CD4-positive, alpha-beta T cell treated with Interleukin-6 at 100 ng/mL for 8 hours (primary cell): Measurements from ENCODE around the gene ARL15.

ENCODE experiments used
- DNase-seq: peaks from one replicate; pipeline ENCODE4 v3.0.0-alpha.2; 2020; ENCODE audit warnings: mixed read lengths, low spot score

The ARL15 gene

DNA sequence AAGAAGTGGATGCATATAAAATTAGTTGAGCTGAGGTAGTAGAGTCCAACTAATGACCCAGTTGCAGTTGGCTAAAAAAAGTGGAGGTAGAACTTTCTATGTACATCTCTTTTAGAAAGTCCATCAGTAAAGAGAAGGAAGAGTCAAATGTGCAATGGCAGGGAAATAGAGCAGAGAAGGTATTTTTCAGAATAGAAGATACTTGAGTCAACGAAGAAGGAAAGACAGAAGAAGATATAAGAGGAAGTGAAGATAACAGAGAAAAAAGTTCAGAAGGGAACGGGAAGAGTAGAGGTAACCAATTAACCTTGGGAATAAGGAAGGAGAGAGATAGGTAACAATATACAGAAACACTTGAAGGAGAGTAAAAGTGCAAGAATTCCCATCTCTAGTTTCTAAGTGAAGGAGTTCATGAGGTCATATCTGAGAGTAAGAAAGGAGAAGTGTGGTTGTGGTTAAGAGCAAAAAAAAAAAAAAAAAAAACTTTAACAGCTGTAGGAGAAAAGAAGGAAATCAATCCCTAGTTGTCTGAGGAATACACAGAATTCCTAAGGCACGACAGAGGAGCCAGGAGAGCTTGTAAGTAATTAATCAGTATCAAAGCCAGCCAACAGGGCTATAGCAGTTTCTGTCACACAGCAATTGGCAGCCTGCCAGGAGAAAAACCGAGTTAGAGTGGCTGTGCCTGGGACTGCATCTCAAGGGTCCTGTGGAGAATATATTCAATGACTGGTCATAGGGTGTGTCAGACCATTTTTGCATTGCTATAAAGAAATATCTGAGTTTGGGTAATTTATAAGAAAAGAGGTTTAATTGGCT lies 61.0 kb downstream of the ARL15 start:
- peak; percentile 7 for DNase-seq

DNA sequence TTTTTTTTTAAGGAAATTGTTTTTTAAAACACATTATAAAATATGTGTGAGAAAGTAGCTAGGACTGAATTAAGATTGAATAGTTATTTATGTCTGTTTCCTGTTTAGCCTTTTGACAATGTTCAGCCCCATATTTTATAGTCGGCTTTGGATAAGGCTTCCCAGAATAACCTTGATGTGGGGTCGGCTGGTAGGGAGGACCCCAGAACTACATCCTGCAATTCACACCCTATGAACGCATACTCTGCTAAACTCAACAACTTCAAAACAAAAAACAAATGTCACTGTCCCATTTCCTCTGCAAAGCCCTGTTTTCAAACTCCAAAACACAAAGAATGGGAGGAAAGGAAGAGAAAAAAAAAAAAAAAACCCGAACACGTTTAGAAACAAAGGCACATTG lies 63.1 kb downstream of the ARL15 start:
- DNase-seq = no peak

DNA sequence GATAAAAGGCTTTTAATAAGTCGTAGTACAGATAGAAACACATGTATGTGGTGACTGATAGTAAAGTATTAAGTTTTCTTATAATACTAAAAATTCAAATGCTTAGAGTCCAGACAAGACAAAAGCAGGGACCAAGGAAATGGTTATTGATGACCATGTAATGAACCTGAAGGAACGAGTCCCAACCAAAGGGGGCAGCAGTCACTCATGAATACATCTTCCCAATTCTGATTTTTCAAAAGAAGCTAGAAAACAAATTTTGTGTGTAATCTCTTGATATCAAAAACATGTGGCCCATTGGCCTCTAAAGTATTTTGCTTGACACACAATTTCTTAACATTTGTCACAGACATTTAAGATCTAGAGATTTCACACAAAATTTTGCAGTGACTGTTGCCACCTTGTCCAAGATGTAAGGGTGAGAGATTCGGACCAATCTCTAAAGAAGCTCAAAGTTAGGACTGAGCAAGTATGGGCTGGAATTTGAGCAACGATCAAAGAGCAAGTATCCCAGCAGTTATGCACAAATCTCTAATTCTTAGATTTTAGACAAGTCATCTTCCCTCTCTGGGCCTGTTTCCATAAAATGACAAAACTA lies 66.8 kb downstream of the ARL15 start:
- DNase-seq = no peak

DNA sequence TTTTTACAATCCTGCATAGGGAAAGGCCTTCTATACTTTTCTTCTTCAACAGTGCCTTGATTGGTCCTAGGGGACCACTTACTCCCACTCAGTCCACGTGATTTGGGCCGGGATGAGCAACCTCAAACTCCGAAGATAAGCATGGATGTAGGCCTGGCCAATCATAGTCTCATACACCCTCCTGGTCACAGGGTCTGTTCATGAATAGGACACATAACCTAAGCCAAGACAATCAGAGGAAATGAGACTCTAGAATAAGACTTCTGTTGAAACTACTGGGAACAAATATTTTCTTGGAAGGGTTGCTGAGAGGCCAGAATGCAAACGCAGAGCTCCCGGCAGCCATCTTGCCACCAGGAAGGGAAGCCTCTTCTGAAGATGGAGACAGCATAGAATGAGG lies 68.1 kb downstream of the ARL15 start:
- DNase-seq = no peak

DNA sequence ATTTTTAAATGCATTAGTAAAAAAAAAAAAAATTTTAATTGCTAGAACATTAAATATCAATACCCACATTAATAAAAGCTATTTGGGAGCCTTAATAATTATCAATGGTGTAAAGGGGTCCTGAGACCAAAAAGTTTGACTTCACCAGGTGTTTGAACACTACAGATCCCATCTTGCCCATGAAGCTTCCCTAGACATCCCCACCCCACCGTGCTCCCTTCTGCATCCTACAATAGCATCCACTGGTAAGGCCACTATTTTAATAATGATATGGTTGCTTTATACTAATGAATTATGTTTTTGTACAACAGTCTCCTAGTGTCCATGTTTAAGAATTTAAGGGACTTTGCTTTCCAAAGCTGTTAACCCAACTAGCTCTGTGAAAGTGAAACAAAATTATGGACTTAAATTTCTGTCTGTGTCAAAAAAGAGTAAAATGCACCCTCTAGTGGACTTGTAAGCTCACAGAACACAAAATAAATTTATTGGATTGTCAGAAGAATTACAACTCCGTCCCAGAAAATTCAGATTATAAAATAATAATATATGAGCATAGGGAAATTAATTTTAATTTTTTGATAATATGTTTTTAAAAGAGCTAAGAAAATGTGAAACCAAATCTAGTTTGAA lies 76.0 kb downstream of the ARL15 start:
- DNase-seq = no peak

DNA sequence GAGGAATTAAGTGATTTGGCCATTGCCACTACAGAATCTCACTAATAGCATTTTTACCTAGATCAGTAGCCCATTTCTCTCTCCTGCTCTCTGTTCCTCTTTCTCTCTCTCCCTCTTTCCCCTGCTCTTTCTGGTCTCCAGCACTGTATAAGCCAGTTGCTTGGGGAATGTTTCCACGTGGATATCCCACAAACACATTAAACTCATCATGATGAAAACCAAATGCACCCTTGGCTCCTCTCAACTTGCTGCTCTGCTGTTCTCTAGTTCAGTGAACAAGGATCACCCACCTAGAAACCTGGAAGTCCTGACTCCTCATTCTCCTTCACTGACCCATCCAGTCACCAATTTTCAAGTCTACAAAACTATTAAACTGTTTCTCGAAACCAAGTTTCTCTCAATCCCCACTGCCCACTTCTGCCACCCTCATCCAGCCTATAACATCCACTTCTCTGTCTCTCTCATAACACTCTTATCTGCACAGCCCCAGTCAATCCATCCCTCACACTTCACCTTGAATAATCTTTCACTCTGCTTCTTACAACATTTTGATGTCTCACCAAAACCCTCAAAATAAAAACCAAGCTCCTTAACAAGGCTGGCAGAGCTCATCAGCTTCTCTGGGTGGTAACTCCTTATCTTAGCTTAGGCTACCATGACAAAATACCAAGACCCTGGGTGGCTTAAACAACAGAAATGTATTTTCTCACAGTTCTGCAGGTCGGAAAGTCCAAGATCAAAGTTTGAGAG lies 79.3 kb downstream of the ARL15 start:
- no peak for DNase-seq

DNA sequence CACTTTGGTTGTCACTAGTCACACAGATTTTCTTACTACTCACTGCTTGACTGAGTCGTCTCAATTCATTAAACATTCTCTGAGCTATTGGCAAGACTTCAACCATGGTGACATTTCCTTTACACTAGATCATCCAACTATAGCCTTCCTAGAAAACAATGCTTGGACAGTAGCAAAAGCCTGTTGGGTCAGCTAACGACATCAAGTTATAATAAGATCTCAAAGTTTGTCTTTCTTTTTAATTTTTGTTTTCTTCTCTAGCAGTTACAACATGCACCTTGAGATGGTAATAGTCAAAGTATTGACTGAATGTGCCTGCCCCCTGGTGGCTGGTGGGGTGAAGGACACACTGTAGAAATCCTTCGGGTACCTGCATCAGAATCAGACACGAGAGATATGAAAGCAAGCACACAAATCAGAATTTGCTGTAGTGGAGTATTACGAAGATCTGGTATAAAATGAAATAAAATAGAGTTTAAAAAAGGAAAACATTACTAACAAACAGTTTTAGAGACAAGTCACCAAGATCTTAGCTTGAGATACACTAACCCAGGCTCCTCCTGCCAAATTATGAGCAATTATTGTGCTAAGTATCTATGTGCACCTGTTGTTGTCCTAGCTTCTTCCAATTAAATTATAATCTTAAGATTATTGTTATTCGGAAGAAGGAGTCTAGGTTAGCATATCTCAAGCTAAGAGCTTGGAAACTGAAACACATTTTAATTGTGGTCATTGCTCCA lies 81.2 kb downstream of the ARL15 start:
- DNase-seq = peak; percentile 57

DNA sequence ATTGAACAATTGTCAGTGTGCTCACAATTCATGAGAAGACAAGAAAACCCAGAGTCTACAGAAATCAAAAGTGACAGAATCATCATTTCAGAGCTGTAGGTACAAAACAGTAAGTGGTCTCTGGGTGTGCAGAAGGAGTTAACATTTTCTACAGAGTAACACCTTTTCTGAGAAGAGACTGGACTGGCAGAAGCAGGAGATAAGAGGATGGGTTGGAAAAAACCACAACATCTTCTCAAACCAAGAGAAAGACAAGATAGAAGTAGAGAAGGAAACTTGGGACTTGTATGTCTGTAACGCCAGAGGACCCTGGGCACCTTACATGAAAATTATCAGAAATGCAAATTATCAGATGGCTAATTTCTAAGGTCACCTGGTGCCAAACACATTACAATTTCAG lies 82.6 kb downstream of the ARL15 start:
- no peak for DNase-seq

DNA sequence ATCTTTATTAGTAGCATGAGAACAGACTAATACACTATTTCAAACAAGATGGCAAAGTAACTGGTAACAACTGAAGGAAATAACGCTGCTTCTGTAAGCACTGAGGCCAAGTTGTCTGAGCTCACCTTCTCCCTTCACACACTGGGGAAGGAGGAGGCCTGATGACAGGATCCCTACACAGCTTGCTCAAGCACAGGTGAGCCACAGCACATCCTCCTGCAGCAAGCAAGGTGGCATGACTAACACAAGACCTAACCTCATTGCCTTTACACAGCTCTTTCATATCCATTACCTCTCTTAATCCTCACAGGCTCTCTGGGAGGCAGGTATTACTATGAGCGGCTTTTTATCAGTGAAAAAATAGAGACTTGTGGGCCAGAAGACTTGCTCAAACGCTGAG lies 83.3 kb downstream of the ARL15 start:
- no peak for DNase-seq

DNA sequence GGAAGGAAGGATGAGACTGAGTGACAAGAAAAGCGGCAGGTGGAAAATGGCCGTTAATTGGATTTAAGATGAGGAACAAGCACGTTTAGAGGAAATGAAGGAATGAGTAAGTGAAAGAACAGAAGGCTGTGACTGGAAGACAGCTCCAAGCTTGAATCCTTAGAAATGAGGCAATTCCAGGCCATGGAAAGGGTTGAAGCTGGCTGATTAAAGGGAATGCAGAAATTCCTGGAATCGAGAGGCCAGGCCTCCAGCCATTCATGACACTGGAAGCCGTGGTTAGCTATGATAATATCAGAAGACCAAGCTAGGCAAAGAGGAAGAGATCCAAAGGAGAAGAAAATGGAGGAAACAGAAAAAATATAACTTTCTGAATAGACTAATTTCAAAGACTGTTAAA lies 84.2 kb downstream of the ARL15 start:
- no peak for DNase-seq

DNA sequence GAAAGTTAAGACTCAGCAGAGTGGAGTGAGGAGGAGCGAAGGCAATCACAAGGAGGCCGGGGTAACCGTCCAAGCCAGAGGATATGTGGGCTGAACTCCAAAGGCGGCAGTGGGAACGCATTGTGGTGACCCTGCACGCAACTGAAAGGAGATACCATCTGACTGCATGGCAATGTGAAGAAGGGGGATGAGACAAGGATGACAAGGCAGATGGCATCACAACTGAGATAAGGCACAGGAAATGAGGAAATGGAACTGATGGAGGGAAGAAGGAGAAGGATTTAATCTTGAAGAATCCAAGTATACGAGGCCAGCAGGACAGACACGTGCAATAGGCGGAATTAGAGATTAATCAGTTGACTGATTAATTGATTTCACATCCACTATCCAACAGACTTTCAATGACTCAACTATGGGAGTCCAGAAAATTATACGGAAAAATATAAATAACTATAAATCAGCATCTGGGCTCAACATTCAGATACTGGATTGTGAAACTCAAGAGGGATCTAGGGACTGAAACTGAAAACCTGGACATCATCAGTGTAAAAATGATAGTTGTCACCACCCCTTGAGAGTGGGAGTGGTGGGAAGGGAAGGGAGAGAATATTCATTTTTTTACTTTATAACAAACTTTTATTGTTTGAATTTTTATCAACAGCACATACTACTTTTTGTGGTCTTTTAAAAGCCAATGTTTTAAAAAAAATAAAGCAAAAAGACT lies 86.1 kb downstream of the ARL15 start:
- no peak for DNase-seq

DNA sequence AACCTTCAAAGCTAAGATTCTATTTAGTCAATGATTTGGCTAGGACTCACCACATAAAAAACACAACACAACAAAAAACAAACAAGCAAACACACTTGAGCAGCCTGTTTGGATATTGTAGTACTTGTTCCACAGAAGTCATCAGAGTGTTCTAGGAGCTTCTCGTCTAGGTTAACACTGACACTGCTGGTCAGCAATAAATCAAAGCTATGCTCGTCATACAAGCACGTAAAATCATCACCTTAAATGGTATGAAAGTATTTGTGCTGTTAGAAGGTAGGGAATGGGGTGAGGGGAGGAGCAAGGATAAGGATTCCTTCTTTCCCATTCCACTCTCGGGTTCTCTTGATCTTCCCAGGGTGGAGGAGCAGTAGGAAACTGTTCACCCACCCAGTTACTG lies 88.0 kb downstream of the ARL15 start:
- no peak for DNase-seq

DNA sequence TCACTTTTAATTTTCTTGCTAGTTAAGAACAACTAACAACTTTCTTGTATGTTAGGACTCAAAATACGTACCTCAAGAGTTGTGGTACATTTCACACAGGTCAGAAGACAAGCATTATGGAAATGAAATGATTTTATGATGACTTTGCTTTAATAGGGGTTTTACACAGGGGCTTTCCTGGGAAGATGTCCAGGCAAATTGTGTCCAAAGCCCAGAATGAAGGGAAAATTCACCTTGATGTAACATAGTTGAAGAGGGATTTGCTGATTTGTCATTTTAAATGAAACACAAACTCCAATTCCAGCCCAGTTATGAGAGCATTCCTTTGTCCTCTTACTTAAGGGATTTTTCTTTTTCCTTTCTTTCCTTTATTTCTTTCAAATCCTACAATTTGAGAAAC lies 89.2 kb downstream of the ARL15 start:
- DNase-seq = no peak

DNA sequence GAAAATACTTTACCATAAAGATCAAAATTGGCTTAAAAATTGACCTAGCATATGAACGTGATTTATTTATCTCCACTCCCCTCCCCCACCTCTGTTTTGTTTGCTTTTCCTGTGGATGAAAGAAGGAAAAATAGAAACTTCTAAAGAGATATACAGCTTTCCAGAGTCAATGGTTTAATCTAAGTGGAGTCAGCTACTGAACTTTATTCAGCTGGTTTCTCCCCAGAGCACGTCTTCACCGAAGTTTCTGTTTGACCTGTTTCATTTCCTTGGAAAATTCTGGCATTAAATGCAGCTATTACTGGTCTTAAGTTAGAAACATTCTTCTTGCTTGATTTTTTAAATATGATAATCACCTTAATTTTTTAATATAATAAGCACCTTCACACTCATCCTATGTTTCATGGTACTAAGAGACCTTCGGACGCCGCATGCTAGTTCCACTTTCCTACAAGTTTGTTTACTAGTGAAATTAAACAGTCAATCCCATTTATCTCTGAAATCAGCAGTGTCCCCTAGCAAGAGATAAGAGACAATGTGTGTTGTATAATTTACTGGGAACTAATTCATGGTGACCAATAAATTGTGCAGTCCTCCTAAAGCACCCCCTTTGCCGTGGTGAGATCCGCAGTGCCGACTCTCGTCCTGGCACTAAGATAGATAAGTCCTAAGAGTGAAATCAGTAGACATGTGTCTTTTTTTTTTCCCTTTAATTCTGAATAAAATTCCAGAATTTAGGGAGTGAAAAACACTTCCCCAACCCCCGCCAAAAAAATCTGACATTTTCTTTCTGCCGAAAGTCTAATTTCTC lies 89.9 kb downstream of the ARL15 start:
- no peak for DNase-seq

DNA sequence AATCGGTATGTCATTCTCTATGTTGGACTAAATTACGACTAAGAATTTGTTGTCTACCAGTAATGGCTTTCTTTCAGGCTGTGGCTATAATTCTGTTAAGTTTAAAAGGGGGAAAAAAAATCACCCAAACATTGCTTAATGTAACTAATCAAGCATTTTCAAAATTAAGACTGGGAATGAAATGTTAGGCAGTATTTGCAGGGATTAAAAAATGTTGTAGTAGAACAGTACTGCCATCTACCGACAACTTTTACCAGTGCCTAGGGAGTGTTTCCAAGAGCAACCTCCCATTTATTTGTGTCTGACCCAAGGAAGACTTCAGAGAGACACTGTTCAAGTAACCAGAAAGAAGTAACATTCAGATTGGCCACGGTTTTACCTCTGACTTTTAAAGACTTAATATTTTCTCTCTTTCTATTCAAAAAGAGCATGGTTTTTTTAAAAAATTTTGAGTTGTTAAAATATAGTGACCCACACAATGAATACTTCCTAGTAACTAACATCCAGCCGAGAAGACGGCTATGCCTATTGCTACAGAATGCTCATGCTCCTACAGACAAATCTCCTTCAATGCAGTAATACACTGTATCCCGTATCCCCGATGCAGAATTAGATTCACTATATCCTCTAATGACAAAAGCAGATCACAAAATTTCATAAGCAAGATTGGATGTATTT lies 92.4 kb downstream of the ARL15 start:
- DNase-seq = peak; percentile 23

DNA sequence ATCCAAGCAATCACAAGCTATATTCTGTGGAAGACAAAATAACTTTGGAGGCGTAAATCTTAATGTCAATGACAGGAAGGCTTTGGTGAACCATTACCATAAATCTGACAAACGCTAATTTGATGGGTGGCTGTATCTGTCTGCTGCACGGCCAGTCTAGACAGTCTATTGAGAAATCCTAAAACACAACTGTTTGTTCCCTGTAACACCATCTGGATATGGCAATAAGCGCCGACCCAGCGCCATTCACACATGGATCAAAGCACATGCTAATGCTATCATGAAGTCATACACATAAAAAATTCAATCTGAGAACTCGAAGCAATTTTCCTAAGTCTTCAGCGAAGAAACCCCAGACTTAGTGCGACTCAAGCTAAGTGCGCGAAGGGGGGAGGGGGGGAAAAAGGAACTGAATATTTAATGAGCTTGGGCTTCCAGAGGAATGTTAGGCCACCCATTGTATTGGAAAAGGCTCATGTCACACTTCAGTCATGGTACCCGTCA lies 95.1 kb downstream of the ARL15 start:
- DNase-seq = no peak

DNA sequence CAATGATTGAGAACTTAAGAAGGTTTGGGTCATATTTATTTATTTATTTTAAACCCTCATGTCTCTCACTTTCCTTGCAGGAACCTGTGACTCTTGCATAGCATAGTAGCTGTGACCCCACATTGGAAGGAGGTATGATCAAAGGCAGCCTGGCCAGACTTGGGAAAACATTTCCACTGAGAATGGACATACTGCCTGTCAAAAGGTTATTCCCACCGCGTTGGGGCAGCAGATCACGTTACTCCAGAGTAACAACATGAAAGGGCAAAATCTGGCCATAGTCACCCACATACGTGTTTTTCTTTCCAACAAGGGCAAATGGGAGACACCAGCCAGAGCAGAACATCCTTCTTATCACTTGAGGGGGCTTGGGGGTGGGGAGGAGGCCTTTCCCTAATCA lies 95.7 kb downstream of the ARL15 start:
- no peak for DNase-seq

DNA sequence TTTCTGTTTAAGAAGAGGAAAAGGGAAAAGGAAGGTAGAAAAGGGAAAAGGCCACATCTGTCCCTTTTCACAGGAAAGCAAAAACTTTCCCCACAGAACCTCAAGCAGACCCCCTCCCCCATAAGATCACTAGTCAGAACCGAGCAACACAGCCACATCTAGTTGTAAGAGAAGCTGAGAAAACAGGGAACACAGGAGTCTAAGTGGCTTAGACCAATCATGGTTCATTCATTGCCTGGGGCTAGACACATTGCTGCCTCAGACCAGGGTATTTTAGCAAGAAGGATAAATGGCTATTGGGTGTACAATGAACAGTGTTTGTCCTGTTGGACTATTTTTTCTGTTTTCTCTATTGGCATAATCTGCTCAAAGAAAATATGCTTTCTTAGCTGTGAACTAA lies 98.0 kb downstream of the ARL15 start:
- no peak for DNase-seq

DNA sequence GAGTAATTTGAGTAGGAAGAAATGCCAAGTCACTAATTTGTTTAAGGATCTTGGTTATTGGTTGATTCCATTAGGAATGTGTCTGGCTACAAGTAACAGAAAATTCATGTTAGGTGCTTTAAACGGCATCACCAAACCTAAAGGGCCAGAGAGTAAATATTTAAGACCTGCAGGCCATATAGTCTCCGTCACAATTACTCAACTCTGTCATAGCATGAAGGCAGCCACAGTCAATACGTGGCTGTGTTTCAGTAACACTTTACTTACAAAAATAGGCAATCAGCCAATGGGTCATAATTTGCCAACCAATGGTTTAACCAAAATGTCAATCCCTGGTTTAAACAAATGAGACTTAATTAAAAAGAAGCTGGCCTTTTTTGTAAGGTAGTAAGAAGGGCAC lies 98.5 kb downstream of the ARL15 start:
- no peak for DNase-seq

DNA sequence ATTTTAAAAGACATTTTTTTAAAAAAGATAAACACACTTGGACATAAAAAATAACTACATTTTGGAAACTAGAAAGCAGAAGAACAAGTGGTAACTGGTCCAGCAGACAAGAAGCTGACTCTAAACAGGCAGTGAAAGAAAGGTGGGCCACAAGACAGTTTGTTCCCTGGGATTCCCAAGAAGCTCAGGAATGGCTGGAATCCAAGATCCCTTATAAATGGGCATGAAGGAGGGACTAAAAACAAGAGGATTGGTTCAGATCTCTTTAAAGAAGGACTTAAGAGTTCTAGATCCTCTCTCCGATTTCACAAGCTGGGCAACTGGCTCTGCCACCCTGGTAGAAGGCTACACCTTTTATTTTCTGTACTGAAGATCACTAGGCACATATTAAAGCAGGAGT lies 102.8 kb downstream of the ARL15 start:
- DNase-seq = no peak
